ENCODE results near the gene CACNA2D4.

- TF ChIP-seq CTCF (IDR thresholded peaks at IDR 0.05) (no peak), POLR2AphosphoS5 (IDR thresholded peaks at IDR 0.05) (no peak)
These were observed 92.9 kb downstream of the CACNA2D4 start for GRCh38 chr12:1825382-1826102.

All from esophagus muscularis mucosa (tissue), 3 donors.